Measurements from ENCODE around the gene SDF4.

DNA sequence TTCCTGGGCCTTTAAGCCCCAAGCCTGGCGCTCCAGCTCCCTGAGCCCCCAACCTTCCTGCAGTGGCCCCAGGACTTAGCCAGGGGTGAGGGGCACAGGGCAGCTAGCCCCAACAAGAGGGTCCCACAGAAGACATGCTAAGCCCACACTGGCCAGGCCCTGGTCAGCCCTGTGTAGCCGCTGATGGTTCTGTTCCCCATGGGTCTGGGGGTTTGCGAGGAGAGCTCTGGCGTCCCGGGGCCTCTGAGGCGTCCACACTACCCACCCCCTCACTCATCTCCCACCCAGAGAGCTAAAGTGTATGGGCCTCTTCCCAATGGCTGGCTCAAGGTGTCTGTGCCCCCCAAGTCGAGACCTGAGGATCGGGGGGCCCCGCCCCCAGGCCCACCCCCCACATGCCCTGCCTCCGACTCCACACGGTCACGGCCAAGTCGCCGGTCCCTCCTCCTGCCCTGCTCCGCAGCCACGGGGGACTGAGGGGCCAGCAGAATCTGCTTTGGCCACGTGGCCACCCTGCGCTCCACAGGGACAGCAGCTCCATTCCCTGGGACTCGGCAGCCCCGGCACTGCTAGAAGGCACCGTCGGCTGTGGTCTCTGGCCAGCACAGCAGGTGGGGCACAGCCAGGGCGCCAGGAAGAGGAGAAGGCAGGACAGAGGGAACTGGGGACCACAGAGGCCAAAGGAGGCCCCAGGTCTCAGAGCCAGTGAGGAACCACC, 33.2 kb downstream of the SDF4 start:
- TF ChIP-seq SUZ12 (IDR thresholded peaks at IDR 0.05) (no peak), FOXM1 (IDR thresholded peaks at IDR 0.05; ENCODE audit: borderline replicate concordance) (no peak), NFRKB (IDR thresholded peaks at IDR 0.05) (no peak), LEF1 (IDR thresholded peaks at IDR 0.05; ENCODE audit: borderline replicate concordance) (no peak), FOXK2 (IDR thresholded peaks at IDR 0.05) (no peak)
